CD1c-positive myeloid dendritic cell (primary cell): ENCODE results near the gene KRT16.
"Not testable (repeated sequence)": the region's sequence is repeated elsewhere in the genome, so short reads cannot be mapped to it uniquely, and the experiment has no call there.

Experiments used
- DNase-seq: peaks from one replicate; pipeline ENCODE4 v3.0.0-alpha.2; 2016; ENCODE audit errors: extremely low spot score

Gene KRT16

DNA sequence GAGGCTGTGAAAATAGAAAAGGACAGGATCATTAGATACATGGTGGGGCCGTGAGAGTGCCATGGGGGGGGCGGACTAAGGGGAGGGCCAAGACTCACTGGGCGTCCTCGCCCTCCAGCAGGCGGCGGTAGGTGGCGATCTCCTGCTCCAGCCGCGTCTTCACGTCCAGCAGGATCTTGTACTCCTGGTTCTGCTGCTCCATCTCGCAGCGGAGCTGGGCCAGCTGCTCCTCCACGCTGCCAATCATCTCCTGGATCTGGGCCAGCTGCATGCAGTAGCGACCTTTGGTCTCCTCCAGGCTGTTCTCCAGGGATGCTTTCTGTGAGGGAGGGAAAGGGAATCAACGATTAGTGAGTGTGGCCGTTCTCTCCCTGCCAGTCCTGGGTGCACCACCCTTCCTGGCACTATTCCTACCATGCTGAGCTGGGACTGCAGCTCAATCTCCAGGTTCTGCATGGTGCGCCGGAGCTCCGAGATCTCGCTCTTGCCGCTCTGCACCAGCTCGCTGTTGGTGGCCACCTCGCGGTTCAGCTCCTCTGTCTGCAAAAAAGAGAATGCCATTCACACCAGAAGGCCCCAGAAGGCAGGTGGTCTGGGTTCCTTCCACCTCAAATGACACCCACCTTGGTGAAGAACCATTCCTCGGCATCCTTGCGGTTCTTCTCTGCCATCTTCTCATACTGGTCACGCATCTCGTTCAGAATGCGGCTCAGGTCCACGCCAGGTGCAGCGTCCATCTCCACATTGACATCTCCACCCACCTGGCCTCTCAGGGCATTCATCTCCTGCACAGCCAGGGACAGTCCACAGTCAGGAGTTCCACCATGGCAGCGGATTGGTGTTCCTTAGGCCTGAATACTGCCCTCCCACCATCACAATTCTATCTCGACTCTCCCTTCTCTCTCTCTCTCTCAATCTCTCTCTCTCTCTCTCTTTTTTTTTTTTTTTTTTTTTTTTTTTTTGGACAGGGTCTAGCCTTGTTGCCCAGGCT is 29.1 kb downstream of the KRT16 start:
- no peak for DNase-seq

DNA sequence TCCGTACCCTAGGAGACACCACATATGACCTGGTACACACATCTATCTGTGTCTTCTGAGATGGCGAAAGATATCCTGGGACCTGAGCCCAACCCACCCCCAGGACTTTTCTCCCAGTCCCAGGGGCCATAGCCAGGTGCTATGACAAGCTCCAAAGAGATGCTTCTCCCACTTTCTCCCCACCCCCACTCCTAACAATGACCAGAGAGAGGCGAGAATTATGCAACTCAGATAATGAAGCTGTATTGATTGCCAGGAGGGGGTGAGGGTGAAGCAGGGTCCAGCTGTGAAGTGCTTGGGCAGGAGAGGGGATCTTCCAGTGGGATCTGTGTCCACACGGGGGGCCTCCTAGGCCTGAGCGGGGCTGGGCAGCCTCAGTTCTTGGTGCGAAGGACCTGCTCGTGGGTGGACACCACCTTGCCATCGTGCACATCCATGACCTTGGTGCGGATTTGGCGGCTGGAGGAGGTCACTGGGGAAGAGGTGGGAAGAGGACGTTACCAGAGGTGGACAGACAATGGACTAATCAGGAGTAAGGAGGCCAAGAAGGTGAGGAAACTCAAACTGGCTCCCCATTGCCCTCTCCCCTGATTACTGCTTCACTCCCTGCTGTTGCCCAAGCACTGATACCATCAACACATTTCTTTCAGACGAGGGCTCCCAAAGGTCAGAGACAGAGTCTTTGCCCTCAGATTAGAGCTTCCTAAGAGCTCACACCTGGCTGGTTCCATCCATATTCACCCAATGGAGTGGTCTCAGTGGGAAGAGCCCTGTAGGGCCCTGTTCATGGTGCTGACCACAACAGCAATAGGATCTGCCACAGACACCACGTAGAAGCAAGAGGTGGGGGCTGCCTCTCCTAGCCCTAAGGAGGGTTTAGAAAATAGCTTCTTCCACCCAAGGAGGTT is 30.3 kb downstream of the KRT16 start:
- not testable (repeated sequence) for DNase-seq

DNA sequence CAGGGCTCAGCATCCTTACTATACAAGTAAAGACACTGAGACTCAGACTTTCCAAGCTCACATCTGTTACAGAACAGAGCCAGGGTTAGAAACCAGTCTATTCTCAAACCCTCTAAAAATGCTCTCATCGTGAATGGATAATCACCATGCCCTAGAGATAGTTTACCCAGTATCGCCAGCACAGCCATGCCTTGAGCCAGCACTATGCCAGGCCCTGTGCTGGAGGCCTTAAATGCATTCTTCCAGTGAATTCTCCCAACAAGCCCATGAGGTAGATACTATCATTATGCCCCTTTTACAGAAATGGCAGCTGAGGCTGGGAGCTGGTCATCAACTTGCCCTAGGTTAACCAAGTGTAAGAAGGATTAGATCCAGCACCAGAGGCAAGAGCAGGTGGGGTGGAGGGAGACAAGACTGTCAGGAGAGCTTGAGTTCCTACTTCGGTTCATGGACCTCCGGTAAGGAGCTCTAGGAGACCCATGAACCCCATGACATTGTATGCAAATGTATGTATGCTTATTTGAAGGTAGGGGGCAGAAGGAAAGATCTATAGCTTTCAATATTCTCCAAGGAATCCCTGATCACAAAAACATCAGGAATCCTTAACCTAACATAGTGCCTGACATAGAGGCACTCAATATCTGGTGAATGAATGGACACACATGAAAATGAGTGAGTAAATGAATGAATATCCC is 31.1 kb downstream of the KRT16 start:
- no peak for DNase-seq

DNA sequence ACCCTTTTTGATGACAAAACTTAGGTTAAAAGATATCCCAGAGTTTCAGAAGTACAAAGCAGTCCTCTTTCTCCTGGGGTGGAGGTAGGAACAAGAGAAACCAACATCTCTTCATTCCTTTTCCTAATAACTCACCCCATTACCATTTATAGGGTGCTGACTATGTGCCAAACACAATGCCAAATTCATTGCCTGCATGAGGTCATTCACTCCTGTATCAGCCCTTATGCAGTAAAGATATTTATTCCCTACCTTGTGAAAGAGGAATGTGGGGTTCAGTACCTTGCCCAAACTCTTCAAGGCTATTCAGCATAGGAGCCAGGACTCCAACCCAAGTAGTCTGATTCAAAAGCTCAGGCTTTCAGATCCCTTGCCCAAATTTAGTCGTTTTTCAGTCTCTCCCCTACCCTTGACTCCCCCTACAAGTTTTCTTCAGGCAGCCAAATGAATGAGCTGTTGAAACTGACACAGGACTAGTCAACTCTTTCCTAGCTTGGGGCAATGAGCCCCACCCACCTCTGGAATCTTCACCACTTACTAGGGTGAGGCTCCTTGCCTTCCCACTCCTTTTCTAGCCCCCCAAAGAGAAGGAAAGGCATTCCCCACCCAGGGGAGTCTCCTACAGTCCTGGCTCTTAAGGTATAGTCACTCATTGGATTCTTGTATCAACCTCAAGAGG is 31.7 kb downstream of the KRT16 start:
- DNase-seq, result no peak

DNA sequence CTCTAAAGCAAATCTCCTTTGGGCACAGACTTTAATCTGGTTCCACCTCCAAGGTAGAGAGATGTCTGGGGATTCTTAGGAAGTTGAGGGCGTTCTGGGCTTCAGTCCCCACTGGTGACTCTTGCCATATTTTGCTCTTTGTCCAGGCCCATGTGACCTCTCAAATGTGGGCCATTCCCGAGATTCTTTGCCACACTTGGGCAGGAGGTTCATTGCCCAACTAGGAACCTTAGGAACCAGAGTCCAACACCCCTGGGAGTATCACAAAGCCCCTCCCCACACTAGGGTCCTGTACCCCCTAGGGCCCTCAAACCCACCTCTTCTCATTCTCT is 32.4 kb downstream of the KRT16 start:
- no peak for DNase-seq

DNA sequence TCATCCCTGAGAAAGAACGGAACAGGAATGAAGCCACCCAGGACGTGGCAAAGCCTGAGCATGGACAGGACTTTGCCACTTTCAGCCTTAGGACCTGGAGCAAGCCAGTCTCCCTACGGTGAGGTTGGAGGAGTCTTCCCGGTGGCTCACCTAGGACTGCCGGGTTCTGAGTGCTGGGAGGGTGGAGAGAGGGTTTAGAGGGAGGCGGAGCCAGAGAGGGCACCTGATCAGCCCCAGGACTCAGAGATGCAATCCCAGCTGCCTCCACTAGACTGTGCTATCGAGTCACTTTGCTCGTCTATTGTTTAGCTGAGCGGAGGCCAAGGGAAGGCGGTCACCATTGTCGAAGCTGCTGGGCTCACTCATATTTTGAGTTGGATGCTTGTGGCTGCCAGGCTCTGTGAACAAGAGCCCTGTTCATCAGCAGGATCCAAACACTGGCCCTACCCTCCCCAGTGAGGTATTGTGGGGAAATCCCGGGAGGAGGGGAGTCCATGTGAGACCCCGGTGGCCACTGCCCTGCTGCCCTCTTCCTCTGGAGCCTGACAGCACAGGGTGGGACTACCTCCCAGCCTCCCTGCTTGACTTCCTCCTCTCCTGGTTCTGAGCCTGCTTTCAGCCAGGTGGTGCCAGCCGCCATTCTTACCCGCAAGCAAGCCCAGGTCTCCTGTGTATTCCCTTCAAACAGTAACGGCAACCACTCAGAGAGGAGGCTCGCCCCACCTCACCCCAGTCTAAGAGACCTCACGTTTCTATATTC is 32.9 kb downstream of the KRT16 start:
- peak; percentile 87 for DNase-seq

DNA sequence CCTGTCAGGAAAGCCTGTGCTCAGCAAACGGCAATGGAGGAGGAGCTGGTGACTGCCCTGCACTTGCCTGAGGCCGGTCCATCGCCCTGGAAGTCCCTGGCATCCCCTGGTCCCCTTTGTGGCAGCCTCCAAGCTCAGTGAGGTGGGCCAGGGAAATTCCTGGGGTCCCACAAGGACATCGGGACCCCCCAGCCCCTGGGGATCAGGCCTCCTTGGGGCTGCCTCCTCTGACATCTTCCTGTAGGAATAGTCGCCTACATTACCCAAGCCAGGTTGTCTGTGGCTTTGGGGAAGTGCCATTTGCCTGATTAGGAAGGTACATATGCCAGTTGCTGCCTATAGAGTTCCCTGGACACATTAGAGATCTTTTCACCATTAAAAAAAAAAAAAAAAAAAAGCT is 33.6 kb downstream of the KRT16 start:
- DNase-seq, result no peak

DNA sequence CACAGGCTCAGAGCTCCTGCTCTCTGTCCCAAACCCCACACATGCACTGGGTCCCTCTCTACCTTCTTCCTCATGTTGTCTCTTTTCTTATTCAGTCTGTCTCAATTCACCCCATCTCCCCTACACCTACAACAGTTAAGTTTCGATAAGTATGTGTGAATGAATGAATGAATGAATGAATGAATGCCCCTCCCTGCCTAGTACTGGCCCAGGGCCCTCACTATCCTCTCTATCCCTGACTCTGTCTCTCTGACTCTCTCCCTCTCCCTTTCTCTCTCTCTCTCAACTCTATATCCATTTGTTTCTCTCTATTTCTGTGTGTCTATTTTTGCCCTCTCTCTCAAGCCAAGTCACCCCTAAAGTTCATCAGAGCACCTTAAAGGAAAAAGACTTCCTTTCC is 34.0 kb downstream of the KRT16 start:
- DNase-seq, result no peak

DNA sequence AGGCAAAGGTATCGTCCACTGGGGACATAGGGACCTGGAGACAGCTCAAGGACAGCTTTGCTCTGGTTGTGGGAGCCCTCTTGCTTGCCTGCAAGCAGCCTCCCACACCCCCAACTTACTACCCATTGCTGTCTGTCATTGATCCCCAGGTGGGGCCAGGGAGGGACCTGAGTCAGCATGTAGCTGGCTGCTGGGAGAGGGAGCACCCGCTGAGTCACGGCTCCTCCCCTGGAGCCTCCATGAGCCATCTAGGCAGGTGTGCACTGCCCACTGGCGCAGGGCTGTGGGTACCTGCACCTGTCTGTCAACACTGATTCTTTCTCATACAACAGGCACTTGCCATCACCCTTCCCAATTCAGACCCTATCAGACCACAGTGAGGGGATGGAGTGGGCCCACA is 35.8 kb downstream of the KRT16 start:
- not testable (repeated sequence) for DNase-seq

DNA sequence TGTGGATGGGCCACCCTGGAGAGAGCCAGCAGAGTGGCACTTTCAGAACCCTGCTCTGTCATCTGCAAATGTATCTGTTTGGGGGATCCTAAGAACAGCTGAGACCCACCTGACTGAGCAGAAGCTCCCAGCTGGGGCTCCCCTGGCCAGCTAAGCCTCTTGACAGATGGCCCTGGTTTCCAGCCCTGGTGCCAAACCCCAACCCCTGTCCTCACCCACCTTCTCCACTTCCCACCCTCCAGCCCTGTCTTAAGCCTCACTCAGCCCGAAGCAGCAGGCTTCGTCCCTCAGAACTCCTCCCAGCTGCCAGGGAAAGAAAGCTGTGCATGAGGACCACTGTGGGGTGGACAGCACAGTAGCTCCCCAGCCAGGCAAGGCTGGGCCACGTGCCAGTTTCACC is 37.2 kb downstream of the KRT16 start:
- DNase-seq, result no peak

DNA sequence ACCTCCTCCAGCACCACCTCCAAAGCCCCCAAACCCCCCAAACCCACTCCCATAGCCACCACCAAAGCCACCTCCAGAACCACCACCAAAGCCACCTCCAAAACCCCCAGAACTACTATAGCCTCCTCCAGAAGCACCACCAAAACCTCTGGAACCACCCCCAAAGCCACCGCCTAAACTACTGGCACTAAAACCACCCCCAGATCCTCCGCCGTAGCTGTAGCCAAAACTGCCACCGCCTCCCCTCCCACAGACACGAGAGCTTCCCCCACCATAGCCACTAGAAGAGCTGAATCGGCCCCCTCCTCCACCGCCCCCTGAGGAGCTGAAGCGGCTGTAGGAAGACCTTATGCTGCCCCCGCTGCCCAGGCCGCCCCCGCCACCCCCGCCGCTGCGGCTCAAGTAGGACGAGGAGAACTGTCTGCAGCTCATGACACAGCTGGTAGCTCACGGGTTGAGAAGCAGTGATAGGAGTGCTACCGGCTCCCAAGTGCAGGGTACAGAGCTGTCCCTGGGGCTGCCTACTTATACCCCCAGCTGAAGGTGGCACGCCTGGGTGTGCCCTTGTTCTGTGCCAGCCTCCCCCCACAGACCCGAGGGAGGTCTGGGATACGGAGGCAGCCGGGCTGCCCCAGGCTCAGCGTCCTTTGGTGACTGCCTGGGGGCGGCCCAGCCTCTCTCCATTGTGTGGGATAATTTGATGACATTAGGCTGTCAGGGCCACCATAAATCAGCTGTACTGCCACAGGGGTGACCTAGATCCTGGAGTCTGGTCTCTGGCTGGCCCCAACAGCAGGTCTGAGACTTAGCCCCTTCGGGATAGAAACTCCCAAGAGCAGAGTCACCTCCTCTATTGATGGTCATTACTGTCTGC is 40.8 kb downstream of the KRT16 start, which contains the start of gene KRT9:
TSS of gene KRT9 (minus strand) at position 499 of the 874 bp plus-strand sequence. CDS start at position 432, 67 bp downstream.
- DNase-seq, result no peak

DNA sequence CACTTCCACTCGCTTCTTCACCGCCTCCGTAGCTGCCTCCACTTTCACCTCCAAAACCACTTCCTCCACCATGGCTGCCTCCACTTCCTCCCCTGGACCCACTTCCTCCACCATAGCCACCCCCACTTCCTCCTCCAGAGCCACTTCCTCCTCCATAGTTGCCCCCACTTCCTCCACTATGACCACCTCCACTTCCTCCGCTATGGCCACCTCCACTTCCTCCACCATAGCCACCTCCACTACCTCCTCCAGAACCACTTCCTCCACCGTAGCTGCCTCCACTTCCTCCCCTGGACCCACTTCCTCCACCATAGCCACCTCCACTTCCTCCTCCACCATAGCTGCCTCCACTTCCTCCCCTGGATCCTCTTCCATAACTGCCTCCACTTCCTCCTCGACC is 45.2 kb downstream of the KRT16 start:
- peak; percentile 24 for DNase-seq

DNA sequence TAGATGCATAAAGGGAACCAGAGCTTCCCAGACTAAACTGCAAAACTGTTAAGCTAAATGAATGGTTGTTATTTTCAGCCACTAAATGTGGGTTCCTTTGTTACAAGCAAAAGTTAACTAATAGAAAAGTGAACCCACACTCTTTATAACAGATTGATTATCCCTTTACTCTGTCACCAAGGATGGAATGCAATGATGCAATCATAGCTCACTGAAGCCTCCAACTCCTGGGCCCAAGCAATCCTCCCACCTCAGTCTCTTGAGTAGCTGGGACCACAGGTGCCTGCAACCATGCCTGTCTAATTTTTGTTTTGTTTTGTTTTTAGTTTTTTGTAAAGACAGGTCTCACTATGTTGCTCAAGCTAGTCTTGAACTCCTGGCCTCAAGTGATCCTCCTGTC is 47.2 kb downstream of the KRT16 start:
- DNase-seq, result no peak

DNA sequence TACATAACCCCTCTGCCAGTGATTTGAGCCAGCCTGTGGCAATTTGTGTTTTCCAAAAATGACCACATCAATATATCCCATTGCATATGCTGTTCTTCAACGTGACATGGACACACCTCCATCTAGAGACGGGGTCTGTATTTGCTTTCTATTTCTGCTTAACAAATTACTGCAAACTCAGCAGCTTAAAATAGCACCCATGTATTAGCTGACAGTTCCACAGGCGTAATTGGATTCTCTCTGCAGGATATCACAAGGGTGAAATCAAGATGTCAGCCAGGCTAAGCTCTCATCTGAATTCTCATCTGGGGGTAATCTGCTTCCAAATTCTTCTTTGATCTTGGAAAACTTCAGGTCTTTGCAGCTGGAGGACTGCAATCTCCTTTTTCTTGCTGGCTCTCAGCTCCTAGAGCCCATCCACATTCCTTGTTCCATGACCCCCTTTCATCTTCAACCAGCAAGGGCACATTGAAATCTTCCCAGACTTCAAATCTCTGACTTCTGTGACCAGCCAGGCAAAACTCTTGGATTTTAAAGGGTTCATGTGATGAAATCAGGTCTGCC is 48.9 kb downstream of the KRT16 start:
- no peak for DNase-seq

DNA sequence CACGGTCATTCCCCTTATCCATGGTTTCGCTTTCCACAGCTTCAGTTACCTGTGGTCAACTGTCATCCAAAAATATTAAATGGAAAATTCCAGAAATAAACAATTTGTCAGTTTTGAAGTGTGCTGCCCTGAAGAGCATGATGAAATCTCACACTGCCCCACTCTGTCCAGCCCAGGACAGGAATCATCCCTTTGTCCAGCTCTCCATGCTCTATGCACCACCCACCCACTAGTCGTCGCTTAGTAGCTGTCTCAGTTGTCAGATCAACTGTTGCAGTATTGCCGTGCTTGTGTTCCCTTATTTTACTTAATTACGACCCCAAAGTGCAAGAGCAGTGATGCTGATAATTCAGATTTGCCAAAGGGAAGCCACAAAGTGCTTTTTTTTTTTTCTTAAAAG is 51.0 kb downstream of the KRT16 start:
- no peak for DNase-seq
